ENCODE data around the gene GBP7. TPM values are rescaled to one million over a fixed set of nuclear protein-coding genes. Genes with fewer than 3 reads are reported as not detected.
"Not testable (repeated sequence)": the region's sequence is repeated elsewhere in the genome, so short reads cannot be mapped to it uniquely, and the experiment has no call there.

GBP7 gene
- total RNA-seq, 1 donor from 2014 or later, result not detected

- intact Hi-C loops (cut with micrococcal nuclease); ATAC-seq: not testable (repeated sequence)
- peak; percentile 31 for DNase-seq
These were observed 48.9 kb downstream of the GBP7 start for GRCh38 chr1:89126602-89127565.

- ATAC-seq, result peak; percentile 86
- DNase-seq, result no peak
- intact Hi-C loops (cut with micrococcal nuclease), result no loop called here
These were observed 49.8 kb downstream of the GBP7 start, which contains the start of gene GBP2 for GRCh38 chr1:89125913-89126580. GBP2 (minus strand) TSS chr1:89126114; CDS start chr1:89121966, 4,148 bp downstream.

GRCh38 chr1:89125240-89125912 is 50.4 kb downstream of the GBP7 start:
- DNase-seq, result peak; percentile 30
- peak; percentile 67 for ATAC-seq
- intact Hi-C loops (cut with micrococcal nuclease), result no loop called here

- DNase-seq, result no peak
- no peak for ATAC-seq
- intact Hi-C loops (cut with micrococcal nuclease), result no loop called here
These were observed 54.2 kb downstream of the GBP7 start for GRCh38 chr1:89121641-89122040.

GRCh38 chr1:89114662-89115061 is 61.1 kb downstream of the GBP7 start:
- intact Hi-C loops (cut with micrococcal nuclease), result no loop called here
- DNase-seq (no peak), ATAC-seq (no peak)

GRCh38 chr1:89112871-89113613 is 62.8 kb downstream of the GBP7 start:
- intact Hi-C loops (cut with micrococcal nuclease), result no loop called here
- no peak for ATAC-seq

GRCh38 chr1:89104687-89105086 is 71.1 kb downstream of the GBP7 start:
- intact Hi-C loops (cut with micrococcal nuclease), result no loop called here
- no peak for ATAC-seq
- DNase-seq, result no peak

More at GRCh38 chr1:89112871-89113613, 62.8 kb downstream of the GBP7 start:
- DNase-seq, result no peak

GRCh38 chr1:89104147-89104546 is 71.7 kb downstream of the GBP7 start:
- intact Hi-C loops (cut with micrococcal nuclease), result no loop called here
- no peak for ATAC-seq
- DNase-seq, result no peak

- no peak for DNase-seq
- intact Hi-C loops (cut with micrococcal nuclease), result no loop called here
These were observed 73.8 kb downstream of the GBP7 start for GRCh38 chr1:89102021-89102420.

GRCh38 chr1:89100412-89100811 is 75.4 kb downstream of the GBP7 start:
- ATAC-seq, result no peak
- intact Hi-C loops (cut with micrococcal nuclease), result no loop called here
- no peak for DNase-seq

More at GRCh38 chr1:89102021-89102420, 73.8 kb downstream of the GBP7 start:
- ATAC-seq, result no peak

GRCh38 chr1:89098857-89099256 is 76.9 kb downstream of the GBP7 start:
- intact Hi-C loops (cut with micrococcal nuclease), result no loop called here
- ATAC-seq (no peak), DNase-seq (no peak)

- ATAC-seq (no peak), DNase-seq (no peak)
- intact Hi-C loops (cut with micrococcal nuclease), result no loop called here
These were observed 80.1 kb downstream of the GBP7 start for GRCh38 chr1:89095737-89096136.

GRCh38 chr1:89089962-89090361 is 85.8 kb downstream of the GBP7 start:
- intact Hi-C loops (cut with micrococcal nuclease), result loop anchor here (5.0 to 10.0 kb wide), 2 partner anchors 267 to 365 kb away; no protein-coding TSS in a partner anchor
- DNase-seq, result no peak
- ATAC-seq, result no peak

GRCh38 chr1:89088572-89088971 is 87.2 kb downstream of the GBP7 start:
- intact Hi-C loops (cut with micrococcal nuclease), result loop anchor here (5.0 to 10.0 kb wide), 2 partner anchors 269 to 366 kb away; no protein-coding TSS in a partner anchor
- DNase-seq, result no peak
- ATAC-seq, result no peak

GRCh38 chr1:89087241-89087640 is 88.6 kb downstream of the GBP7 start:
- no peak for ATAC-seq
- intact Hi-C loops (cut with micrococcal nuclease), result loop anchor here (5.0 to 10.0 kb wide), 2 partner anchors 270 to 368 kb away; no protein-coding TSS in a partner anchor
- DNase-seq, result no peak

- no peak for DNase-seq
- intact Hi-C loops (cut with micrococcal nuclease), result loop anchor here (5.0 to 10.0 kb wide), 2 partner anchors 272 to 369 kb away; no protein-coding TSS in a partner anchor
- no peak for ATAC-seq
These were observed 90.0 kb downstream of the GBP7 start for GRCh38 chr1:89085781-89086180.

Measured in left ventricle myocardium superior (tissue), 1 donor.